Measurements from ENCODE around the gene PTPRU. TPM values are rescaled to one million over a fixed set of nuclear protein-coding genes. Genes with fewer than 3 reads are reported as not detected.

The PTPRU gene
- total RNA-seq (ENCODE audit: unreplicated experiment) = 19.0 TPM
- long read RNA-seq, partial matches to known transcripts = 2 of 3 reads
- long read RNA-seq, other reads (novel, unspliced or antisense) = 1 of 3 reads

DNA sequence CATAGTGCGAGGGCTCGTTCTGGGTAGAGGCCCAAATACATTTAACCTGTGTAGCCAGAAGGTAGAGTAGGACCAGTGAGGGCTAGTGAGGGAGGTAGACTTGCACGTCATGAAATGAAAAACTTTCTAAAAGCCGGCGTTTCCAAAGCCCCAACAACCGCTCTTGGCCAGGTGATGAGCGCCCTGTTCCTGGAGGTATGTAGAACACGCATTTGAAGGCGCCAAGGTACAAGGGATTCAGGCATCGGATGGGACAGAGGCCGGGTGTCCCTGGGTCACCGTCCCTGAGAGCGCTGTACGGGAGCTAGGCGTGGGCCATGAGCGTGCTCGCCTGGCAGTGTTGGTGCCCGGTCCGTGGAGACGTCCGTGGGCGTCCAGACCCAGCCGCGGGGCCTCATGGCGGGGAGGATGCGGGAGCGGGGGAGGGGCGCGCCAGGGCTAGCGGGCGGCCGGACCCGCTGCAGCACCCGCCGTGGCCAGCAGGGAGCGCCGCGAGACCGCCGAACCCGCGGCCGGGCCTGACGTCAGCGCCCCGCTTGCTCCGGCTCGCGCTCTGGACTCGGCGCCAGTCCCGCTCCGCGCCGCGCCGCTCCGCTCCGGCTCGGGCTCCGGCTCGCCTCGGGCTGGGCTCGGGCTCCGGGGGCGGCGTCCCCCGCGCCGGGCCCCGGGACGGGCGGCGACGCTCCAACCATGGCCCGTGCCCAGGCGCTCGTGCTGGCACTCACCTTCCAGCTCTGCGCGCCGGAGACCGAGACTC, at the start of gene PTPRU:
Gene PTPRU, plus strand, starts transcription at position 568 of the 757 bp plus-strand sequence. Its CDS starts 123 bp downstream, at position 691.
- Mint-ChIP-seq H3K9me3 (ENCODE audit: unreplicated experiment) (no peaks in the 10 kb centered on the region), H3K27ac (ENCODE audit: unreplicated experiment) (peak within 1 kb of the TSS; percentile 19)
- peak; percentile 93 for DNase-seq (ENCODE audit: low spot score)

DNA sequence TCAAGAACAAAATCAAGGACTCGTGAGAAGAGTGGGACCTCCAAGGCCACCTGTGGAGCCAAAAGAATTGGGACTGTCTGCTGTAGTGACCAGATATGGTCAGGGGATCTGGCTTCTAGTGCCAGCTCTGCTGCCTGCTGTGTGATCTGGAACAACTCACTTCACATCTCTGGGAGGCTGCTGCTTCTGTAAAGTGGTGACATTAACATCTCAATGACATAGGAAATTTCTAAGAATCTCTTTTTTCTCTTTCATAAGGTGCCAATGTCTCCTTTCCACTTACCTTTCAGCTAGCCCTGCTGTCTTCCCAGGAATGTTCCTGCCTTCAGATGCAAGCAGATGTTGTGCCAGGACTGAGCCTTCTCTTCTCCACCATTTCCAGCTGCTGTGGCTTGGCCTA, 49.6 kb upstream of the PTPRU start:
- H3K27me3 Mint-ChIP-seq (ENCODE audit: unreplicated experiment) = peaks cover 6% of the 10 kb centered on the region
- no peaks in the 10 kb centered on the region for H3K36me3 Mint-ChIP-seq (ENCODE audit: low read depth, unreplicated experiment)
- H3K27ac Mint-ChIP-seq (ENCODE audit: unreplicated experiment) = no peak overlapping the region
- H3K4me1 Mint-ChIP-seq (ENCODE audit: unreplicated experiment) = peaks cover 7% of the 10 kb centered on the region
- H3K4me3 Mint-ChIP-seq (ENCODE audit: unreplicated experiment) = no peak overlapping the region
- TF ChIP-seq, protein P1, sequence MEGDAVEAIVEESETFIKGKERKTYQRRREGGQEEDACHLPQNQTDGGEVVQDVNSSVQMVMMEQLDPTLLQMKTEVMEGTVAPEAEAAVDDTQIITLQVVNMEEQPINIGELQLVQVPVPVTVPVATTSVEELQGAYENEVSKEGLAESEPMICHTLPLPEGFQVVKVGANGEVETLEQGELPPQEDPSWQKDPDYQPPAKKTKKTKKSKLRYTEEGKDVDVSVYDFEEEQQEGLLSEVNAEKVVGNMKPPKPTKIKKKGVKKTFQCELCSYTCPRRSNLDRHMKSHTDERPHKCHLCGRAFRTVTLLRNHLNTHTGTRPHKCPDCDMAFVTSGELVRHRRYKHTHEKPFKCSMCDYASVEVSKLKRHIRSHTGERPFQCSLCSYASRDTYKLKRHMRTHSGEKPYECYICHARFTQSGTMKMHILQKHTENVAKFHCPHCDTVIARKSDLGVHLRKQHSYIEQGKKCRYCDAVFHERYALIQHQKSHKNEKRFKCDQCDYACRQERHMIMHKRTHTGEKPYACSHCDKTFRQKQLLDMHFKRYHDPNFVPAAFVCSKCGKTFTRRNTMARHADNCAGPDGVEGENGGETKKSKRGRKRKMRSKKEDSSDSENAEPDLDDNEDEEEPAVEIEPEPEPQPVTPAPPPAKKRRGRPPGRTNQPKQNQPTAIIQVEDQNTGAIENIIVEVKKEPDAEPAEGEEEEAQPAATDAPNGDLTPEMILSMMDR (IDR thresholded peaks at IDR 0.05; ENCODE audit: unreplicated experiment) = no peak
- no peak for DNase-seq (ENCODE audit: low spot score)
- H3K9me3 Mint-ChIP-seq (ENCODE audit: unreplicated experiment) = no peaks in the 10 kb centered on the region

More for the DNA sequence above, at the start of gene PTPRU:
- Mint-ChIP-seq H3K27me3 (ENCODE audit: unreplicated experiment) (peaks cover 35% of the 10 kb centered on the region), H3K36me3 (ENCODE audit: low read depth, unreplicated experiment) (peaks cover 10% of the 10 kb centered on the region), H3K4me1 (ENCODE audit: unreplicated experiment) (peaks cover 32% of the 10 kb centered on the region), H3K4me3 (ENCODE audit: unreplicated experiment) (peak within 1 kb of the TSS; percentile 89)
- TF ChIP-seq, protein P1 (IDR thresholded peaks at IDR 0.05; ENCODE audit: unreplicated experiment) = peak; percentile 92

DNA sequence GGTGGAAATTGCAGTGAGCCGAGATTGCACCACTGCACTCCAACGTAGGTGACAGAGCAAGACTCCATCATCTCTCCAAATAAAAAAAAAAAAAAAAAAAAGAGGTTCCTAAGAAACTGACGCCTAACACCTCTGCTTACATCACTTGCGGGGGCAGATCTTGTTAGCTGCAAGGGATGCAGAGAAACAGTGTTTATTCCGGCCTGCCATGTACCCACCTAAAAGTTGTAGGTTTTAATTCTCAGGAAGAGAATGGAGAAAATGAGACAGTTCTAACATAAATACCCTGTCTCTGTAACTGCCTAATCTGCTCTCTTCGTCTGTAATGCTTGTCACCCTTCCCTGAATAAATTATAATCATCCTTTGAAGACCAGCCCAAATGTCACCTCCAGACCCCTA, 45.6 kb upstream of the PTPRU start:
- TF ChIP-seq, protein P1 (IDR thresholded peaks at IDR 0.05; ENCODE audit: unreplicated experiment) = no peak
- H3K9me3 Mint-ChIP-seq (ENCODE audit: unreplicated experiment) = no peaks in the 10 kb centered on the region
- H3K27ac Mint-ChIP-seq (ENCODE audit: unreplicated experiment) = peak overlapping the region; percentile 10
- peaks cover 11% of the 10 kb centered on the region for H3K36me3 Mint-ChIP-seq (ENCODE audit: low read depth, unreplicated experiment)
- H3K4me1 Mint-ChIP-seq (ENCODE audit: unreplicated experiment) = peaks cover 5% of the 10 kb centered on the region
- H3K4me3 Mint-ChIP-seq (ENCODE audit: unreplicated experiment) = no peak overlapping the region
- peaks cover 5% of the 10 kb centered on the region for H3K27me3 Mint-ChIP-seq (ENCODE audit: unreplicated experiment)
- no peak for DNase-seq (ENCODE audit: low spot score)

DNA sequence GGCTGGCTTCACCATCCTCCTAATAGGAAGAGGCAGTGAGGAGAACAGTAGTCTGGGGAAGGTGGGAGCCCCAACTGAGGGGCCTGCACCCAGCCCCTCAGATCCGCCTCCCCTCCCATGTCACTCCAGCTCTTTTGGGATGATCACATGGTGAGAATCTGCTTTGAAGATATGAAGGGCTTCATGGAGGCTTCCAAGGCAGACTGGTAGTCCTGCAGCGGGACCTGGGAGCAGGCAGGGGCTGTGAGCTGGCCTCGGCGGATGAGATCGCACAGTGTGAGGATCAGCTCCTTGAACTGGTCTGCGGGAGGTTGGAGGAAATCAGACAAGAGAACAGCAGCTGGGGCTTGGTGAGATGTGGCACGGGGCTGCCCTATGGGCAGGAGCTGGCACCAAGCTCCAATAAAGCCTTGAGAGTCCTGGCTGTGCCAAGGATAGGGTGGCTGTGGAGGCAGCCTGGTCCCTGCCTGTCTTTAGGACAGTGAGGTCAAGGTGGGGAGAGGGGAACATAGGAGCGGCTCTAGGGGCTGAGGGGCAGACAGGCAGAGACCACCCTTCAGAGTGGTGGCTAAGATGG, 42.4 kb upstream of the PTPRU start:
- Mint-ChIP-seq H3K27me3 (ENCODE audit: unreplicated experiment) (peaks cover 6% of the 10 kb centered on the region), H3K36me3 (ENCODE audit: low read depth, unreplicated experiment) (peaks cover 15% of the 10 kb centered on the region), H3K4me3 (ENCODE audit: unreplicated experiment) (no peak overlapping the region), H3K4me1 (ENCODE audit: unreplicated experiment) (no peaks in the 10 kb centered on the region), H3K9me3 (ENCODE audit: unreplicated experiment) (no peaks in the 10 kb centered on the region), H3K27ac (ENCODE audit: unreplicated experiment) (peak overlapping the region; percentile 52)
- DNase-seq (ENCODE audit: low spot score) = no peak
- TF ChIP-seq, protein P1 (IDR thresholded peaks at IDR 0.05; ENCODE audit: unreplicated experiment) = no peak

DNA sequence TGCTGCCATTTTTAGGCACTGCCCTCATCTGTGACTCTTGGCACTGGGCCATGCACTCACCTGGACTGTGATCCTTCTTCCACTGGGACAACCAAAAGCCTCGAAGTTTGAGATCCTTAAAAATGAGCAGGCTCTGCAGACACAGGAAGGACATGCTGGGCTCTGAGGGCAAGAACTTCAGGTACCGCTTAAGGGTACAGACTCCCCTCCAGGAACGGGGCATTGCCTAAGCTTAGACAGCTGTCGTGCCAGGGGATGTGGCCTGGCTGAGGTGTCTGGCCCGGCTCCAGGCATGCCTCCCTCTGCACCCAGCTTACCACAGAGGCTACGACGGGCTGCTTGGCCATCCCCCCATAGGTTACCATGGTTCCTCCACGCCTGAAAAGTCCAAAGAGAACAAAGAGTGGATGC, 40.4 kb upstream of the PTPRU start:
- H3K9me3 Mint-ChIP-seq (ENCODE audit: unreplicated experiment) = no peaks in the 10 kb centered on the region
- no peak overlapping the region for H3K4me3 Mint-ChIP-seq (ENCODE audit: unreplicated experiment)
- H3K27me3 Mint-ChIP-seq (ENCODE audit: unreplicated experiment) = peaks cover 3% of the 10 kb centered on the region
- peaks cover 19% of the 10 kb centered on the region for H3K36me3 Mint-ChIP-seq (ENCODE audit: low read depth, unreplicated experiment)
- TF ChIP-seq, protein P1 (IDR thresholded peaks at IDR 0.05; ENCODE audit: unreplicated experiment) = no peak
- no peaks in the 10 kb centered on the region for H3K4me1 Mint-ChIP-seq (ENCODE audit: unreplicated experiment)
- no peak overlapping the region for H3K27ac Mint-ChIP-seq (ENCODE audit: unreplicated experiment)
- no peak for DNase-seq (ENCODE audit: low spot score)

Data from endothelial cell (in vitro differentiated cells).